GM23338 (cell line): ENCODE results near the gene TMEM74B.
"Not testable (repeated sequence)": the region's sequence is repeated elsewhere in the genome, so short reads cannot be mapped to it uniquely, and the experiment has no call there.

Experiments used
- CREB1 ChIP-seq: fragments of 250-450 bp; sonication (Bioruptor Pico); IDR thresholded peaks from 2 replicates; pipeline ENCODE4 v1.5.0; 2020; ENCODE audit warnings: low read depth, mild to moderate bottlenecking, moderate library complexity
- EZH2phosphoT487 ChIP-seq: fragments of 200-600 bp; sonication (generic); IDR thresholded peaks from one replicate; pipeline ENCODE4 v1.8.1; 2018; ENCODE audit warnings: antibody characterized with exemption; ENCODE audit not compliant: unreplicated experiment
- NANOG ChIP-seq: IDR thresholded peaks from 2 replicates; pipeline ENCODE4 v1.6.1; 2016; ENCODE audit warnings: antibody characterized with exemption, borderline replicate concordance
- POLR2AphosphoS5 ChIP-seq: IDR thresholded peaks from 2 replicates; pipeline ENCODE4 v1.6.1; 2016; ENCODE audit warnings: antibody characterized with exemption, low read depth
- TF ChIP-seq, protein P1 (sequence below), 2 experiments: fragments of 200-600 bp in 1 of 2; sonication (generic) in 1 of 2; conservative IDR thresholded peaks; 2 replicates each; pipeline versions ENCODE4 v1.5.1 to v1.6.1; 2016 to 2017; ENCODE audit warnings: antibody characterized with exemption in 2 of 2, low read depth in 2 of 2, mild to moderate bottlenecking in 2 of 2, moderate library complexity in 1 of 2

DNA sequence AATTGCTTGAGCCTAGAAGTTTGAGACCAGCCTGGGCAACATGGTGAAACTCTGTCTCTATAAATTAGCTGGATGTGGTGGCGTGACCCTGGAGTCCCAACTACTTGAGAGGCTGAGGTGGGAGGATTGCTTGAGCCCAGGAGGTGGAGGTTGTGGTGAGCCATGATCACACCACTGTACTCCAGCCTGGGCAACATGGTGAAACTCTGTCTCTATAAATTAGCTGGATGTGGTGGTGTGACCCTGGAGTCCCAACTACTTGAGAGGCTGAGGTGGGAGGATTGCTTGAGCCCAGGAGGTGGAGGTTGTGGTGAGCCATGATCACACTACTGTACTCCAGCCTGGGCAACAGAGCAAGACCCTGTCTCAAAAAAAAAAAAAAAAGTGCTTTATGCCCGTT, 35.0 kb downstream of the TMEM74B start:
- TF ChIP-seq, protein P1, sequence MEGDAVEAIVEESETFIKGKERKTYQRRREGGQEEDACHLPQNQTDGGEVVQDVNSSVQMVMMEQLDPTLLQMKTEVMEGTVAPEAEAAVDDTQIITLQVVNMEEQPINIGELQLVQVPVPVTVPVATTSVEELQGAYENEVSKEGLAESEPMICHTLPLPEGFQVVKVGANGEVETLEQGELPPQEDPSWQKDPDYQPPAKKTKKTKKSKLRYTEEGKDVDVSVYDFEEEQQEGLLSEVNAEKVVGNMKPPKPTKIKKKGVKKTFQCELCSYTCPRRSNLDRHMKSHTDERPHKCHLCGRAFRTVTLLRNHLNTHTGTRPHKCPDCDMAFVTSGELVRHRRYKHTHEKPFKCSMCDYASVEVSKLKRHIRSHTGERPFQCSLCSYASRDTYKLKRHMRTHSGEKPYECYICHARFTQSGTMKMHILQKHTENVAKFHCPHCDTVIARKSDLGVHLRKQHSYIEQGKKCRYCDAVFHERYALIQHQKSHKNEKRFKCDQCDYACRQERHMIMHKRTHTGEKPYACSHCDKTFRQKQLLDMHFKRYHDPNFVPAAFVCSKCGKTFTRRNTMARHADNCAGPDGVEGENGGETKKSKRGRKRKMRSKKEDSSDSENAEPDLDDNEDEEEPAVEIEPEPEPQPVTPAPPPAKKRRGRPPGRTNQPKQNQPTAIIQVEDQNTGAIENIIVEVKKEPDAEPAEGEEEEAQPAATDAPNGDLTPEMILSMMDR (conservative IDR thresholded peaks at IDR 0.05; ENCODE audit: low read depth in 2 of 2) = not testable (repeated sequence)
- TF ChIP-seq CREB1, NANOG, POLR2AphosphoS5, EZH2phosphoT487: not testable (repeated sequence)
